Upper lobe of right lung (tissue), 1 donor: ENCODE measurements around the gene SLC17A7. TPM values are rescaled to one million over a fixed set of nuclear protein-coding genes. Genes with fewer than 3 reads are reported as not detected.

Experiments used
- ATAC-seq: fragments of 200-7000 bp; cut with Tn5 transposase; one replicate; pipeline ENCODE4 v1.9.1; 2020; ENCODE audit warnings: mild to moderate bottlenecking, moderate library complexity
- DNase-seq: peaks from one replicate; pipeline ENCODE4 v3.0.0-alpha.2; 2020
- H3K27ac ChIP-seq: fragments of 200-600 bp; one replicate; pipeline ENCODE4 v1.8.0; 2022
- H3K27me3 ChIP-seq: fragments of 200-600 bp; one replicate; pipeline ENCODE4 v1.8.0; 2022; ENCODE audit warnings: mild to moderate bottlenecking
- H3K36me3 ChIP-seq: fragments of 200-600 bp; one replicate; pipeline ENCODE4 v1.8.0; 2022
- H3K4me1 ChIP-seq: fragments of 200-600 bp; one replicate; pipeline ENCODE4 v1.8.0; 2022
- H3K4me3 ChIP-seq: fragments of 200-600 bp; one replicate; pipeline ENCODE4 v1.8.0; 2022; ENCODE audit warnings: mild to moderate bottlenecking
- H3K9me3 ChIP-seq: fragments of 200-600 bp; one replicate; pipeline ENCODE4 v1.8.0; 2022
- CTCF ChIP-seq: fragments of 200-600 bp; IDR thresholded peaks from one replicate; pipeline ENCODE4 v1.8.0; 2022; ENCODE audit warnings: antibody characterized with exemption
- intact Hi-C: fragments of 100-400 bp; cut with DNase I; formaldehyde crosslinking; loops from one replicate; pipeline ENCODE4 v1.11.0; 2022
- total RNA-seq: library from RNA; stranded (reverse); fragmentation: NEBNext Ultra II Directional; extraction: Animal tissue kit (Norgen Biotek cat#: 25700); gene quantifications from one replicate; pipeline ENCODE4 v1.2.1, GENCODE V29; 2021
- donor health status: DM: no; HTN: yes; CAD: no; lungs with severe emphysema.

Gene SLC17A7
- total RNA-seq, 1 donor from 2014 or later, result 0.69 TPM

GRCh38 chr19:49487277-49488045, 46.1 kb upstream of the SLC17A7 start, which contains the start of gene RPL13A:
Gene RPL13A (plus strand): TSS chr19:49487608. CDS start chr19:49487630, 22 bp downstream.
- Histone ChIP-seq H3K4me3 (peak within 1 kb of the TSS; percentile 100), H3K27me3 (no peaks in the 10 kb centered on the region), H3K9me3 (no peaks in the 10 kb centered on the region), H3K27ac (peak within 1 kb of the TSS; percentile 97), H3K36me3 (peaks cover 39% of the 10 kb centered on the region), H3K4me1 (peaks cover 22% of the 10 kb centered on the region)
- ATAC-seq (peak; percentile 97), DNase-seq (peak; percentile 100)
- no peak for TF ChIP-seq CTCF
- intact Hi-C loops, result no loop called here

- DNase-seq (no peak), ATAC-seq (no peak)
- peaks cover 22% of the 10 kb centered on the region for H3K4me1 ChIP-seq
- no peaks in the 10 kb centered on the region for H3K9me3 ChIP-seq
- peak; percentile 15 for TF ChIP-seq CTCF
- no peaks in the 10 kb centered on the region for H3K27me3 ChIP-seq
- peaks cover 32% of the 10 kb centered on the region for H3K36me3 ChIP-seq
- H3K4me3 ChIP-seq, result peak overlapping the region; percentile 100
- H3K27ac ChIP-seq, result peak overlapping the region; percentile 97
- intact Hi-C loops, result no loop called here
Observed at GRCh38 chr19:49486710-49487276, 45.5 kb upstream of the SLC17A7 start.

- TF ChIP-seq CTCF, result no peak
- no peaks in the 10 kb centered on the region for H3K27me3 ChIP-seq
- H3K4me3 ChIP-seq, result no peak overlapping the region
- no peaks in the 10 kb centered on the region for H3K9me3 ChIP-seq
- ATAC-seq, result no peak
- H3K27ac ChIP-seq, result no peak overlapping the region
- H3K36me3 ChIP-seq, result peaks cover 26% of the 10 kb centered on the region
- peaks cover 22% of the 10 kb centered on the region for H3K4me1 ChIP-seq
- intact Hi-C loops, result no loop called here
- DNase-seq, result no peak
Observed at GRCh38 chr19:49486232-49486631, 44.9 kb upstream of the SLC17A7 start.

GRCh38 chr19:49481020-49481683, 39.8 kb upstream of the SLC17A7 start:
- ATAC-seq, result no peak
- no peaks in the 10 kb centered on the region for H3K4me1 ChIP-seq
- no peaks in the 10 kb centered on the region for H3K9me3 ChIP-seq
- DNase-seq, result no peak
- no peak overlapping the region for H3K4me3 ChIP-seq
- TF ChIP-seq CTCF, result no peak
- no peaks in the 10 kb centered on the region for H3K36me3 ChIP-seq
- intact Hi-C loops, result no loop called here
- H3K27me3 ChIP-seq, result no peaks in the 10 kb centered on the region
- no peak overlapping the region for H3K27ac ChIP-seq

GRCh38 chr19:49479975-49480628, 38.8 kb upstream of the SLC17A7 start:
- no peaks in the 10 kb centered on the region for H3K27me3 ChIP-seq
- H3K36me3 ChIP-seq, result no peaks in the 10 kb centered on the region
- no peak overlapping the region for H3K4me3 ChIP-seq
- no peak for TF ChIP-seq CTCF
- intact Hi-C loops, result no loop called here
- DNase-seq (no peak), ATAC-seq (no peak)
- H3K9me3 ChIP-seq, result no peaks in the 10 kb centered on the region
- H3K4me1 ChIP-seq, result no peaks in the 10 kb centered on the region
- H3K27ac ChIP-seq, result no peak overlapping the region
